ENCODE data around the gene TSPAN12. TPM values are rescaled to one million over a fixed set of nuclear protein-coding genes. Genes with fewer than 3 reads are reported as not detected.

TSPAN12 gene
- total RNA-seq, 1 experiment from 2014 or later: not detected

- H3K4me3 Mint-ChIP-seq (ENCODE audit: unreplicated experiment): no peak overlapping the region
- H3K36me3 Mint-ChIP-seq (ENCODE audit: insufficient read depth, unreplicated experiment): no peaks in the 10 kb centered on the region
- CTCF ChIA-PET: interaction anchor here (0.5 to 8.0 kb wide), 15 partner anchors 8 to 1749 kb away, joined by 3 to 112 read pairs (median 4); no protein-coding TSS in a partner anchor
- POLR2A ChIA-PET: no interaction called here
- H3K27ac Mint-ChIP-seq (ENCODE audit: low read depth, unreplicated experiment): peak overlapping the region; percentile 63
- DNase-seq (ENCODE audit: unreplicated experiment): no peak
- intact Hi-C loops (cut with micrococcal nuclease): loop anchor here (2.0 to 10.0 kb wide), 4 partner anchors 63 to 1201 kb away; no protein-coding TSS in a partner anchor
- peaks cover 11% of the 10 kb centered on the region for H3K4me1 Mint-ChIP-seq (ENCODE audit: insufficient read depth, unreplicated experiment)
- peaks cover 24% of the 10 kb centered on the region for H3K27me3 Mint-ChIP-seq (ENCODE audit: insufficient read depth, unreplicated experiment)
- no peaks in the 10 kb centered on the region for H3K9me3 Mint-ChIP-seq (ENCODE audit: unreplicated experiment)
- no TSS peak for BruUV-seq (replicated peaks)
- TF ChIP-seq CTCF (IDR thresholded peaks at IDR 0.05; ENCODE audit: unreplicated experiment): no peak
Measured at GRCh38 chr7:120793213-120793936, 64.6 kb downstream of the TSPAN12 start.

GRCh38 chr7:120792861-120793130, 65.1 kb downstream of the TSPAN12 start:
- no peaks in the 10 kb centered on the region for H3K9me3 Mint-ChIP-seq (ENCODE audit: unreplicated experiment)
- no peak overlapping the region for H3K4me3 Mint-ChIP-seq (ENCODE audit: unreplicated experiment)
- intact Hi-C loops (cut with micrococcal nuclease): loop anchor here (2.0 to 10.0 kb wide), 4 partner anchors 64 to 1202 kb away; no protein-coding TSS in a partner anchor
- no peak overlapping the region for H3K27ac Mint-ChIP-seq (ENCODE audit: low read depth, unreplicated experiment)
- BruUV-seq (replicated peaks): no TSS peak
- H3K36me3 Mint-ChIP-seq (ENCODE audit: insufficient read depth, unreplicated experiment): no peaks in the 10 kb centered on the region
- CTCF ChIA-PET: interaction anchor here (0.5 to 8.0 kb wide), 31 partner anchors 8 to 1750 kb away, joined by 3 to 112 read pairs (median 4); no protein-coding TSS in a partner anchor
- peaks cover 27% of the 10 kb centered on the region for H3K27me3 Mint-ChIP-seq (ENCODE audit: insufficient read depth, unreplicated experiment)
- DNase-seq (ENCODE audit: unreplicated experiment): no peak
- POLR2A ChIA-PET: no interaction called here
- peaks cover 11% of the 10 kb centered on the region for H3K4me1 Mint-ChIP-seq (ENCODE audit: insufficient read depth, unreplicated experiment)
- no peak for TF ChIP-seq CTCF (IDR thresholded peaks at IDR 0.05; ENCODE audit: unreplicated experiment)

- Mint-ChIP-seq H3K36me3 (ENCODE audit: insufficient read depth, unreplicated experiment) (no peaks in the 10 kb centered on the region), H3K27me3 (ENCODE audit: insufficient read depth, unreplicated experiment) (peaks cover 27% of the 10 kb centered on the region), H3K27ac (ENCODE audit: low read depth, unreplicated experiment) (no peak overlapping the region), H3K4me3 (ENCODE audit: unreplicated experiment) (no peak overlapping the region), H3K4me1 (ENCODE audit: insufficient read depth, unreplicated experiment) (peaks cover 11% of the 10 kb centered on the region), H3K9me3 (ENCODE audit: unreplicated experiment) (no peaks in the 10 kb centered on the region)
- BruUV-seq (replicated peaks): no TSS peak
- DNase-seq (ENCODE audit: unreplicated experiment): peak; percentile 76
- ChIA-PET POLR2A (no interaction called here), CTCF (interaction anchor here (0.5 to 8.0 kb wide), 42 partner anchors 9 to 1935 kb away, joined by 3 to 112 read pairs (median 4); partner anchors contain the start of gene ING3)
- intact Hi-C loops (cut with micrococcal nuclease): loop anchor here (2.0 to 10.0 kb wide), 4 partner anchors 65 to 1203 kb away; no protein-coding TSS in a partner anchor
- peak; percentile 84 for TF ChIP-seq CTCF (IDR thresholded peaks at IDR 0.05; ENCODE audit: unreplicated experiment)
Measured at GRCh38 chr7:120792091-120792860, 65.7 kb downstream of the TSPAN12 start.

- ChIA-PET POLR2A (interaction anchor here (0.7 kb wide), 1 partner anchor 1051 kb away, joined by 3 read pairs; no protein-coding TSS in a partner anchor), CTCF (interaction anchor here (1.4 kb wide), 1 partner anchor 20 kb away, joined by 8 read pairs; no protein-coding TSS in a partner anchor)
- H3K27ac Mint-ChIP-seq (ENCODE audit: low read depth, unreplicated experiment): no peak overlapping the region
- no peaks in the 10 kb centered on the region for H3K9me3 Mint-ChIP-seq (ENCODE audit: unreplicated experiment)
- no peak for TF ChIP-seq CTCF (IDR thresholded peaks at IDR 0.05; ENCODE audit: unreplicated experiment)
- no peak overlapping the region for H3K4me3 Mint-ChIP-seq (ENCODE audit: unreplicated experiment)
- H3K27me3 Mint-ChIP-seq (ENCODE audit: insufficient read depth, unreplicated experiment): peaks cover 37% of the 10 kb centered on the region
- H3K4me1 Mint-ChIP-seq (ENCODE audit: insufficient read depth, unreplicated experiment): no peaks in the 10 kb centered on the region
- no peak for DNase-seq (ENCODE audit: unreplicated experiment)
- no TSS peak for BruUV-seq (replicated peaks)
- intact Hi-C loops (cut with micrococcal nuclease): no loop called here
- H3K36me3 Mint-ChIP-seq (ENCODE audit: insufficient read depth, unreplicated experiment): no peaks in the 10 kb centered on the region
Measured at GRCh38 chr7:120785095-120785494, 72.8 kb downstream of the TSPAN12 start.
